ENCODE results near the gene RABEPK.
"Not testable (repeated sequence)": the region's sequence is repeated elsewhere in the genome, so short reads cannot be mapped to it uniquely, and the experiment has no call there.

RABEPK gene

DNA sequence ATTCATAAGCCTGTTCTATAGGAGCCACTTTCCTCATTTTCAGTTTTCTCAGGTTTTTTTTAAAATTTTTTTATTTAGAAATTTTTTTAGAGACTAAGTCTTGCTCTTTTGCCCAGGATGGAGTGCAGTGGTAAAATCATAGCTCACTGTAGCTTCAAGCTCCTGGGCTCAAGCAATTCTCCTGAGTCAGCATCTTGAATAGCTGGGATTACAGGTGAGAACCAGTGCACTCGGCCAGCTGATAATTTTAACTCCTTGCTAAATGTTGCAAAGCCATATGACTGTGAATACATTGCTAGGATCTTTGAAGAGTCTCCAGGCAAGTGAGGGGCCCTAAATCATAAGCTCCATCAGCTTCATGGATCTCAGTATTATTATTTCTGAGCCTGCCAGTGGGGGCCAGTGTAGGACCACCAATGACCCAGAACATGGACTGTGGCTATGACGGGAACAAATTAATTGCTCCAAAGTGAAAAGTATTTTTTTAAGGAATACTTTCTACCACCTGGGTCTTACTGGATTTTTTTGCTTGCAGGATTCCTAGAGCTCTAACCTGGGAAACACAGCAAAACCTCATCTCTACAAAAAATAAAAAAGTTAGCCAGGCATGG, 55.5 kb downstream of the RABEPK start:
- no peak for DNase-seq

- DNase-seq: no peak
Observed at GRCh38 chr9:125258160-125258785, 57.9 kb downstream of the RABEPK start.

DNA sequence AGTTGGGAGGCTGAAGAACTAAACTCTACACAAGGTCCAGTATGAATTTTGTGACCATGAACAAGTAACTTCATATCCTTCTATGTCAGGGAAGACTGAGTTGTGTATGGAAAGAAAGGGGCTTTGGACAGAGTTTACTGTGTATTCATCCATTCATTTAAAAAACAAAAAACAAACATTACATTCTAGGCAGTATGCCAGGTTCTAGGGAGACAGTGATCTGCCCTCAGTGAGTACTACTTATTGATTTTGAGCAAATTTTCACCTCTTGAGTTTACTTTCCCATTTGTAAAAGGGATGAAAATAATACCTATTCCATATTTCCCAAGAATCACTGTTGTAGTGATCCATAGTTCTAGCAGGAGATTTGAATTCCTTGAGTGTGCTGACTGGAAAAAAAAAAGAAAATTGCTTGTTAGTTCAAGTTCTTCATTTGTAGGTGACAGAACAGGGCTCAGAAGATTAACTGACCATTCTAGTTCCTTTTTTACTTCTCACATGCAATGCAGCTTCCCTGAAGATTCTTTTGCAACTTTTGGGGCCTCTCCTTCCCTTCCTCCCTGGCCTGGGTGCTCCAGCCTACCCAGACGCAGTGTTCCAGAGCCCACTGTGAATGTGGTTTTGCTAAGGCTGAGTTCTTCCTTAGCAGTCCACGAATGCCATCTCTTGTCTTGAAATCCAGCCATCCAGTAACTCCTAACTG, 58.6 kb downstream of the RABEPK start:
- no peak for DNase-seq

DNA sequence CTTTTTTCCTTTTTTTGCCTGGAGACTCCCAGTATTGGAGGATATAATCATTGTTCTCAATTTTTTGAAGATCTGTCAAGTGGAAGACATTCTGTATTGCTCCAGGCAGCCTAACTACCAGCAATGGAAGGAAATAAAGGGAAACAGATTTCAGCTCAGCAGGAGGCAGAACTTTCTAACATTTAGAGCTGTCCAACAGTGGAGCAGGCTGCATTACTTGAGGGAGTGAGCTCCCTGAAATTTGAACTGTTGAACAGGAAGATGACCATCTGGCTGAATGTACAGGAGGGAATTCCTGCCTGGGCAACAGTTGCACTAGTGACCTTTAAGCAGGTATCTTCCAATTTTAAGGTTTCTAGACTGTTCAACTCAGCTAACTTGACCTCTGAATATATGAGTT, 60.2 kb downstream of the RABEPK start:
- DNase-seq: no peak

- peak; percentile 78 for DNase-seq
Observed at GRCh38 chr9:125261501-125262293, 61.4 kb downstream of the RABEPK start, which contains the start of gene GAPVD1. GAPVD1 (plus strand) TSS chr9:125261826; CDS start chr9:125298922, 37,096 bp downstream.

DNA sequence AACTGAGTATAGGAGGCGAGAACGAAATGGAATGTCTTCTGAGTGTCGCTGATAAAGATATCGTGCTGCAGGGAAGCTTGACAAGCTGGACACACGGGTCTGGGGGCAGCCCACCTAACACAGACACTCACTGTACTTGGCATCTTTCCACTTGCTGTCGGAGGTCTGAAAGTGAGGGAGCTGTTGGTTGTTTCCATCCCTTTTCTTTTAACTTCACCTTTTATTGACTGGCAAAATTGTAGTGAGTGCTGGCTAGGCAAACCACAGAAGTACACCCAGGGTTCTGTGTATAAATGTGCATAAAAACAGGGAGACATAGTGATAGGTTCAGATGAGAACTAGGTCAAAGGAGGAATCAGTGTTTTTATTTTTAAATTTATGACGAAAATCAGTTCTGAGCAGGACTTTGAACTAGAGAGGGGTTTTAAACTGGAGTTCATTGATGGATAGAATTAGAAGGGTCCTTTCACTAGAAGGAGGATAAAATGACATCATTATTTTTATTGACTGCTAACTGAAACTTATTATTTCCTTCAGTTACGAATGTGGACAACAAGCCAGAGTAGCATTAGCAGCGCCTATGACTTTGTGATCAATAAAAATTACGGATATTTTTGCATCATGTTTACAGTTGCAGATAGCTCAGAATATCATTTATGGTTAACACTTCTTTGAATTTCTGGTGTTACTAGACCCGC, 62.1 kb downstream of the RABEPK start:
- no peak for DNase-seq

DNA sequence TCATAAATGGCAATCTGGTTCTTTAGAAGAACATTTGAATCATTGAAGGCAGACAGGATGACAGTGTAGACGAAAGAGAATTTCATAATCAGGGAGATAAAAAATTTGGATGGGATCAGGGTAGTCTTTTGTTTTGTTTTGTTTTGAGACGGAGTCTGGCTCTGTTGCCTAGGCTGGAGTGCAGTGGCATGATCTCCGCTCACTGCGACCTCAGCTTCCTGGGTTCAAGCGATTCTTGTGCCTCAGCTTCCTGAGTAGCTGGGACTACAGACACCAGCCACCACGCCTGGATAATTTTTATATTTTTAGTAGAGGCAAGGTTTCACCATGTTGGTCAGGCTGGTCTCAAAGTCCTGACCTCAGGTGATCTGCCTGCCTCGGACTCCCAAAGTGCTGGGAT, 63.7 kb downstream of the RABEPK start:
- not testable (repeated sequence) for DNase-seq

DNA sequence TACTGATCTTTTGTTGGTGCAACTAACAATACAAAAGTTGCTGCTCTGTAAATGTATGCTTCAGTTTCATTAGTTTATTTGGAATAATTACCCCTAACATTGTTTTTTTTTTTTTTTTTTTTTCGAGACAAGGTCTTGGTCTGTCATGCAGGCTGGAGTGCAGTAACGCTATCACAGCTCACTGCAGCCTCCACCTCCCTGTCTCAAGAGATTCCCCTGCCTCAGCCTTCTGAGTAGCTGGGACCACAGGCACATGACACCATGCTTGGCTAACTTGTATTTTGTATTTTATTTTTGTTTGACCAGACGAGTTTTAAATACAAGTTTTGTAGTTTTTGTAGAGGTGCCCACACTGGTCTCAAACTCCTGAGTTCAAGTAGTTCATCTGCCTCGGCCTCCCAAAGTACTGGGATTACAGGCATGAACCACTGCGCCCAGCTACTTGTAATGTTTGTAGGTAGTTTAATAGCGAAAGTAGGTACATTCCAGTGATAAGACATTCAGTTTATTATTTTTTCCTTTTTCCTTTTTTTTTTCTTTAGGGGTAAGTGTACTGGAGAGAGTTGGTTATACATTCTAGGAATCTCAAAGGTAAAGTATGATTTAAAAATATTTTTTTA, 68.2 kb downstream of the RABEPK start:
- no peak for DNase-seq

GRCh38 chr9:125269014-125269397, 68.7 kb downstream of the RABEPK start:
- no peak for DNase-seq

- DNase-seq: no peak
Observed at GRCh38 chr9:125271081-125271480, 70.7 kb downstream of the RABEPK start.

DNA sequence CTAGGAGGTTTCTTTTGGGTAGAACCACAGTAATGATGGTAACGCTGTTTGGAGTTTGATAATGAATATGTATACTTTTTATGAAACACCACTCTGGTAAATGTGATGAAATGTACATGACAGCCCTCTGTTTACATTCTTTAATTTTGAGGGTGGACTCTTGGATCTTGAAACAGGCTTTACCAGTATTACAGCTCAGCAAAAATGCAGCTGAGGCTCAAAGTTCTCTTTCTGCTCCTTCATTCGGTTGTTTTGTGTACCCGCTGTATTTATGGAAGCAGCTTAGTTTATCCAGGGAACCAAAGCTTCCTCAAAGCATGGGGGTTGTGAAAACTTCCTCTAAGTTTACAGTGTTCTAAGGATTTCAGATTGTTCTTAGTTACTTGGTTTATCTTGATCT, 72.4 kb downstream of the RABEPK start:
- DNase-seq: no peak

GRCh38 chr9:125276771-125277170, 76.4 kb downstream of the RABEPK start:
- DNase-seq: no peak

DNA sequence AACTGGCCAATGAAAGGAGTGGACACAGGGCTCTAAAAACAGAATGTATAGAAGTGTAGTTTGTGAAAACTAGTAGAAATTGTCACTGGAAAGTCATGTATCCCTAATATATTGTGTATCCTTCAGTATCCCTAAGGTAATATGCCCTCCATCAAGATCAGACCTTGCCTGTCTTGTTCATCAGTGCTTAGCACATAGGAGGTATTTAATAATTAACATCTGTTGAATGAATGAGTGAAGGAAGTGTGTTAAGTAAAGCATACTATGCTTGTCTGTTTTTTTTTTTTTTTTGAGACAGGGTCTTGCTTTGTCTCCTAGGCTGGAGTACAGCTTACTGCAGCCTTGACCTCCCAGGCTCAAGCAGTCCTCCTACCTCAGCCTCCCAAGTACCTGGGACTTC, 77.1 kb downstream of the RABEPK start:
- no peak for DNase-seq

- no peak for DNase-seq
Observed at GRCh38 chr9:125280945-125281344, 80.6 kb downstream of the RABEPK start.
